SK-N-SH (cell line): Measurements from ENCODE around the gene CPN2. TPM values are rescaled to one million over a fixed set of nuclear protein-coding genes. Genes with fewer than 3 reads are reported as not detected.

Source experiments
- CTCF ChIA-PET: fragments of 300-600, 350-600 bp; formaldehyde crosslinking; extraction: SDS; loops from one replicate; lab custom pipeline; 2021; lab: Yijun Ruan, JAX
- POLR2A ChIA-PET: fragments of 350-600 bp; sonication (Branson Sonifier 250); formaldehyde crosslinking; extraction: SDS; loops from one replicate; lab custom pipeline; 2020; ENCODE audit warnings: antibody characterized with exemption, inconsistent platforms; lab: Yijun Ruan, JAX
- DNase-seq: peaks from one replicate; pipeline ENCODE4 v3.0.0; 2012
- H2AFZ ChIP-seq: fragments of 200-600 bp; sonication (generic); 2 replicates; pipeline ENCODE4 v1.8.1; 2016; ENCODE audit warnings: antibody characterized with exemption, mild to moderate bottlenecking, low read depth
- H3F3A ChIP-seq: fragments of 200-600 bp; sonication (generic); replicated peaks from 2 replicates; pipeline ENCODE3; 2016; ENCODE audit warnings: antibody characterized with exemption, mild to moderate bottlenecking; ENCODE audit not compliant: insufficient read depth
- H3K27ac ChIP-seq, 2 experiments: fragments of 200-500 bp in 1 of 2; fragments of 200-600 bp in 1 of 2; sonication (Bioruptor generic) in 1 of 2; sonication (generic), shearing (Covaris generic) in 1 of 2; 2 replicates each; pipeline versions ENCODE4 v1.5.1 to v1.6.1; 2014 to 2016; ENCODE audit warnings: low read depth in 2 of 2, inconsistent platforms in 1 of 2, low read length in 1 of 2, mild to moderate bottlenecking in 1 of 2, mixed read lengths in 1 of 2
- H3K27me3 ChIP-seq: fragments of 200-600 bp; sonication (generic), shearing (Covaris generic); 2 replicates; pipeline ENCODE4 v1.6.1; 2016; ENCODE audit warnings: mixed run types; ENCODE audit not compliant: insufficient read depth
- H3K36me3 ChIP-seq, 2 experiments: fragments of 200-500 bp in 1 of 2; fragments of 200-600 bp in 1 of 2; sonication (Bioruptor generic) in 1 of 2; sonication (generic) in 1 of 2; replicated peaks in 1 of 2; 2 replicates each; pipeline versions ENCODE3 to v1.5.1; 2014 to 2016; ENCODE audit warnings: low read length in 1 of 2, mild to moderate bottlenecking in 1 of 2; ENCODE audit not compliant: insufficient read depth in 2 of 2, control insufficient read depth in 1 of 2
- H3K4me1 ChIP-seq, 2 experiments: fragments of 200-500 bp in 1 of 2; fragments of 200-600 bp in 1 of 2; sonication (Bioruptor generic) in 1 of 2; sonication (generic), shearing (Covaris generic) in 1 of 2; 2 replicates each; pipeline versions ENCODE4 v1.5.1 to v1.6.1; 2014 to 2016; ENCODE audit warnings: low read depth in 1 of 2, low read length in 1 of 2, mixed run types in 1 of 2; ENCODE audit not compliant: insufficient read depth in 2 of 2, control insufficient read depth in 1 of 2
- H3K4me2 ChIP-seq: fragments of 200-600 bp; sonication (generic), shearing (Covaris generic); 2 replicates; pipeline ENCODE4 v1.6.1; 2017; ENCODE audit warnings: mixed run types
- H3K4me3 ChIP-seq, 2 experiments: fragments of 200-500 bp in 1 of 2; fragments of 200-600 bp in 1 of 2; sonication (Bioruptor generic) in 1 of 2; sonication (generic), shearing (Covaris generic) in 1 of 2; 2 replicates each; pipeline versions ENCODE4 v1.5.1 to v1.8.1; 2014 to 2016; ENCODE audit warnings: low read depth in 2 of 2, inconsistent platforms in 1 of 2, low read length in 1 of 2, mild to moderate bottlenecking in 1 of 2, mixed read lengths in 1 of 2, moderate library complexity in 1 of 2
- H3K79me2 ChIP-seq: fragments of 200-600 bp; sonication (generic); 2 replicates; pipeline ENCODE4 v1.8.1; 2017; ENCODE audit warnings: mild to moderate bottlenecking; ENCODE audit not compliant: insufficient read depth
- H3K9ac ChIP-seq: fragments of 200-600 bp; sonication (generic); 2 replicates; pipeline ENCODE4 v1.6.1; 2017; ENCODE audit warnings: mixed run types
- H3K9me2 ChIP-seq: fragments of 200-600 bp; sonication (generic); 2 replicates; pipeline ENCODE4 v1.6.1; 2017; ENCODE audit warnings: mixed run types
- H3K9me3 ChIP-seq: fragments of 200-600 bp; sonication (generic); 2 replicates; pipeline ENCODE4 v1.6.1; 2017; ENCODE audit warnings: mixed run types, mild to moderate bottlenecking, moderate library complexity
- H4K20me1 ChIP-seq: fragments of 200-600 bp; sonication (generic); 2 replicates; pipeline ENCODE4 v1.6.1; 2017; ENCODE audit warnings: mild to moderate bottlenecking, mixed run types; ENCODE audit not compliant: insufficient read depth
- ELF1 ChIP-seq: IDR thresholded peaks from 2 replicates; pipeline ENCODE4 v1.4.0; 2012
- EP300 ChIP-seq, 2 experiments: IDR thresholded peaks; 2 replicates each; pipeline versions ENCODE4 v1.4.0 to v1.6.1; 2012; ENCODE audit warnings: borderline replicate concordance in 1 of 2, low read depth in 1 of 2, low read length in 1 of 2
- EZH2phosphoT487 ChIP-seq: fragments of 200-600 bp; sonication (generic); IDR thresholded peaks from 2 replicates; pipeline ENCODE4 v1.6.1; 2017; ENCODE audit warnings: low read depth, mixed run types, mild to moderate bottlenecking, antibody characterized with exemption, moderate library complexity, borderline replicate concordance
- FOSL2 ChIP-seq: IDR thresholded peaks from 2 replicates; pipeline ENCODE4 v1.4.0; 2012; ENCODE audit warnings: low read depth, mild to moderate bottlenecking, moderate library complexity, borderline replicate concordance
- FOXM1 ChIP-seq: IDR thresholded peaks from 2 replicates; pipeline ENCODE4 v1.4.0; 2012; ENCODE audit warnings: low read depth, mild to moderate bottlenecking
- MXI1 ChIP-seq: IDR thresholded peaks from 2 replicates; pipeline ENCODE4 v1.6.1; 2012; ENCODE audit warnings: mild to moderate bottlenecking, low read depth, low read length, improper control_type of control experiment
- NRF1 ChIP-seq: IDR thresholded peaks from 2 replicates; pipeline ENCODE4 v1.6.1; 2012; ENCODE audit warnings: low read depth, mild to moderate bottlenecking, low read length
- RCOR1 ChIP-seq: fragments of 150-350 bp; IDR thresholded peaks from 2 replicates; pipeline ENCODE4 v1.6.1; 2017; ENCODE audit warnings: antibody characterized with exemption, low read length
- RXRA ChIP-seq: IDR thresholded peaks from 2 replicates; pipeline ENCODE4 v1.4.0; 2012; ENCODE audit warnings: low read depth, mild to moderate bottlenecking, borderline replicate concordance
- SMC3 ChIP-seq: IDR thresholded peaks from 2 replicates; pipeline ENCODE4 v1.6.1; 2012; ENCODE audit warnings: low read depth, low read length, improper control_type of control experiment
- WGBS: methylation state at CpG from one replicate; pipeline ENCODE4 v1.1.6; 2017; ENCODE audit warnings: low lambda C conversion rate; 5-methylcytosine and 5-hydroxymethylcytosine counted together
- polyA plus RNA-seq, 3 experiments: library from polyadenylated mRNA; depleted of rRNA; stranded (reverse); fragments of >200 nt; gene quantifications; 2 replicates each; pipeline ENCODE4 v1.2.3, GENCODE V29; 2012
- TF ChIP-seq, protein P1 (sequence below): IDR thresholded peaks from 2 replicates; pipeline ENCODE4 v1.4.0; 2012; ENCODE audit warnings: low read depth, borderline replicate concordance
- TF ChIP-seq, protein P2 (sequence below): IDR thresholded peaks from 2 replicates; pipeline ENCODE4; 2012
- TF ChIP-seq, protein P3 (sequence below): IDR thresholded peaks from 2 replicates; pipeline ENCODE4 v1.6.1; 2012; ENCODE audit warnings: mild to moderate bottlenecking, low read depth, low read length, moderate library complexity
- TF ChIP-seq, protein P4 (sequence below): fragments of 150-350 bp; IDR thresholded peaks from 2 replicates; pipeline ENCODE4 v1.6.1; 2016; ENCODE audit warnings: mild to moderate bottlenecking, low read depth, low read length
- TF ChIP-seq, protein P5 (sequence below): fragments of 150-350 bp; IDR thresholded peaks from 2 replicates; pipeline ENCODE4 v1.6.1; 2017; ENCODE audit warnings: antibody characterized with exemption, low read length, low read depth, borderline replicate concordance

The CPN2 gene
- polyA plus RNA-seq, 1 of the 3 experiments (the other 2 are of a cell fraction): not detected

DNA sequence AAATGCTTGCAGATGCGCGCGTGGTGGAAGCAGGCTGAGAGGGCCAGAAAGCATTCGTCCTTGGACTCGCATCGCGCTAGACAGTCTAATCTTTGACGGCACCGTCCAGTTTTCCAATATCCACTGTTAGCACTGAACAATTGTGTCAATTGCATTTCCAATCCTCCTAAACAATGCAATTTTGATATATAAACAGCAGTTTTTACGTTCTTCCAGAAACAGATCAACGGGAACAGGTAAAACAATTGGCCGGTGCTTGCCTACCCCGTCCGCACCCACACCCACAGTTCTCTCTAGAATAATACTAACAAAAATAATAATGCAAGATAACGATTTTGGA lies 17.2 kb downstream of the CPN2 start:
- Histone ChIP-seq H3K36me3 (no peaks in the 10 kb centered on the region), H2AFZ (no peak overlapping the region), H3K9me3 (no peaks in the 10 kb centered on the region), H3K4me3 (peak overlapping the region in 1 of 2 experiments; percentile 59; a peak in 1 of 4 replicates), H3K9me2 (no peaks in the 10 kb centered on the region), H3K4me1 (peaks cover 5 to 37% of the 10 kb centered on the region in 2 experiments; a peak in 2 of 4 replicates), H3F3A (no peaks in the 10 kb centered on the region), H3K79me2 (no peaks in the 10 kb centered on the region), H3K27ac (no peak overlapping the region)
- ChIA-PET CTCF (interaction anchor here (0.6 to 18.8 kb wide), 45 partner anchors 8 to 672 kb away, joined by 3 to 326 read pairs (median 4); partner anchors contain the start of genes CPN2, GP5 and LSG1), POLR2A (interaction anchor here (1.9 kb wide), 1 partner anchor 73 kb away, joined by 6 read pairs; no protein-coding TSS in a partner anchor)
- no peak for DNase-seq
- WGBS: 37% methylated on average over 15 of the region's 15 CpGs
- TF ChIP-seq, protein P1, sequence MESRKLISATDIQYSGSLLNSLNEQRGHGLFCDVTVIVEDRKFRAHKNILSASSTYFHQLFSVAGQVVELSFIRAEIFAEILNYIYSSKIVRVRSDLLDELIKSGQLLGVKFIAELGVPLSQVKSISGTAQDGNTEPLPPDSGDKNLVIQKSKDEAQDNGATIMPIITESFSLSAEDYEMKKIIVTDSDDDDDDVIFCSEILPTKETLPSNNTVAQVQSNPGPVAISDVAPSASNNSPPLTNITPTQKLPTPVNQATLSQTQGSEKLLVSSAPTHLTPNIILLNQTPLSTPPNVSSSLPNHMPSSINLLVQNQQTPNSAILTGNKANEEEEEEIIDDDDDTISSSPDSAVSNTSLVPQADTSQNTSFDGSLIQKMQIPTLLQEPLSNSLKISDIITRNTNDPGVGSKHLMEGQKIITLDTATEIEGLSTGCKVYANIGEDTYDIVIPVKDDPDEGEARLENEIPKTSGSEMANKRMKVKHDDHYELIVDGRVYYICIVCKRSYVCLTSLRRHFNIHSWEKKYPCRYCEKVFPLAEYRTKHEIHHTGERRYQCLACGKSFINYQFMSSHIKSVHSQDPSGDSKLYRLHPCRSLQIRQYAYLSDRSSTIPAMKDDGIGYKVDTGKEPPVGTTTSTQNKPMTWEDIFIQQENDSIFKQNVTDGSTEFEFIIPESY: no peak
- TF ChIP-seq FOXM1 (no peak), RXRA (no peak)
- TF ChIP-seq, all 33 proteins: peak for 0
- H4K20me1 ChIP-seq: no peaks in the 10 kb centered on the region
- H3K4me2 ChIP-seq: no peak overlapping the region
- no peaks in the 10 kb centered on the region for H3K27me3 ChIP-seq
- H3K9ac ChIP-seq: no peak overlapping the region

DNA sequence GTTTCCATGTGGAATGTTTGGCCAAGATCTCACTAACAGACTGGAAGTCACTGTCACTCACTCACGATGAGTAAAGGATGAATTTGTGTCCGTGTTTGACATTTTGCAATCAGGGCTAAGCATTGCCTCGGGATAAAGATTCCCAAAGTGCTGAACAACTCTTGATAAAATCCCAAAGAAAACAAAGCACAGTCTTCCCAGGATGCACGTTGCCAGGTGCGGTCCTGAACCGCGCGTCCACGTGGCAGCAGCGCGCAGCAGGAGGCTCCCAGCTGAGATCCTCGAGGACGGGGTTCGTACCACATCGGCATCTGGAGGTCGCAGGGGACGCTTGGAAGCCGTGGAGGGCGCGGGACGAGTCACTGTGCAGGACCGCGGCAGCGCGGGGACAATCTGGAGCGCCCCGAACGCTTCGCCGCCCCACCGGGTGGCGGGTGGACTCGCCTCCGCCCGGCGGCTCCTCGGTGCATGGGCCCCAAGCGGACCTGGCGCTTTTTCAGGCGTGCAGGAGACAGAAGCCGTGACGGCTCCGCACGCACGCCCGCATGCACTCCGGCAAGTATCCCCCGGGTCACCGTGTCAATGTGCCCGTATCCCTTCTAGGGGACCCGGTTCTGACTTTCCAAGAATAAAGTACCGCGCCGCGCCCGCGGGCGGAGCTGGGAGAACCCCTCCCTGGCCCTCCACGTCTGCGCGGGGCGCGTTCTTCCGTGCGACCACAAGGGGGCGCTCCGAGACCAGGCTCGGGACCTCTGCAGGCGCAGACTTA lies 17.7 kb downstream of the CPN2 start:
- Histone ChIP-seq H3K27ac (no peak overlapping the region), H3K9me3 (no peaks in the 10 kb centered on the region), H3K27me3 (no peaks in the 10 kb centered on the region), H4K20me1 (no peaks in the 10 kb centered on the region), H2AFZ (peak overlapping the region; percentile 87), H3K9ac (no peak overlapping the region), H3K4me2 (peak overlapping the region; percentile 78; the same call in 1 of the 2 replicates), H3F3A (peaks cover 5% of the 10 kb centered on the region), H3K79me2 (no peaks in the 10 kb centered on the region), H3K4me3 (peak overlapping the region; percentile 53 to 59), H3K9me2 (no peaks in the 10 kb centered on the region), H3K4me1 (peaks cover 5 to 35% of the 10 kb centered on the region in 2 experiments; a peak in 2 of 4 replicates), H3K36me3 (no peaks in the 10 kb centered on the region)
- POLR2A ChIA-PET: interaction anchor here (1.9 kb wide), 1 partner anchor 74 kb away, joined by 6 read pairs; no protein-coding TSS in a partner anchor
- WGBS: 46% methylated on average over 8 of the region's 69 CpGs
- peak; percentile 90 for DNase-seq
- CTCF ChIA-PET: interaction anchor here (0.6 to 18.8 kb wide), 49 partner anchors 8 to 672 kb away, joined by 3 to 326 read pairs (median 4); partner anchors contain the start of genes CPN2, GP5 and LSG1
- TF ChIP-seq EZH2phosphoT487 (no peak), MXI1 (peak; percentile 63), ELF1 (no peak), EP300 (IDR thresholded peaks at IDR 0.05; ENCODE audit: borderline replicate concordance in 1 of 2, low read depth in 1 of 2, low read length in 1 of 2) (no peak), RCOR1 (peak; percentile 71), SMC3 (peak; percentile 91), FOSL2 (no peak), NRF1 (peak; percentile 47), RXRA (no peak)
- TF ChIP-seq, protein P2, sequence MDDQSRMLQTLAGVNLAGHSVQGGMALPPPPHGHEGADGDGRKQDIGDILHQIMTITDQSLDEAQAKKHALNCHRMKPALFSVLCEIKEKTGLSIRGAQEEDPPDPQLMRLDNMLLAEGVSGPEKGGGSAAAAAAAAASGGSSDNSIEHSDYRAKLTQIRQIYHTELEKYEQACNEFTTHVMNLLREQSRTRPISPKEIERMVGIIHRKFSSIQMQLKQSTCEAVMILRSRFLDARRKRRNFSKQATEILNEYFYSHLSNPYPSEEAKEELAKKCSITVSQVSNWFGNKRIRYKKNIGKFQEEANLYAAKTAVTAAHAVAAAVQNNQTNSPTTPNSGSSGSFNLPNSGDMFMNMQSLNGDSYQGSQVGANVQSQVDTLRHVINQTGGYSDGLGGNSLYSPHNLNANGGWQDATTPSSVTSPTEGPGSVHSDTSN: no peak
- TF ChIP-seq, protein P3, sequence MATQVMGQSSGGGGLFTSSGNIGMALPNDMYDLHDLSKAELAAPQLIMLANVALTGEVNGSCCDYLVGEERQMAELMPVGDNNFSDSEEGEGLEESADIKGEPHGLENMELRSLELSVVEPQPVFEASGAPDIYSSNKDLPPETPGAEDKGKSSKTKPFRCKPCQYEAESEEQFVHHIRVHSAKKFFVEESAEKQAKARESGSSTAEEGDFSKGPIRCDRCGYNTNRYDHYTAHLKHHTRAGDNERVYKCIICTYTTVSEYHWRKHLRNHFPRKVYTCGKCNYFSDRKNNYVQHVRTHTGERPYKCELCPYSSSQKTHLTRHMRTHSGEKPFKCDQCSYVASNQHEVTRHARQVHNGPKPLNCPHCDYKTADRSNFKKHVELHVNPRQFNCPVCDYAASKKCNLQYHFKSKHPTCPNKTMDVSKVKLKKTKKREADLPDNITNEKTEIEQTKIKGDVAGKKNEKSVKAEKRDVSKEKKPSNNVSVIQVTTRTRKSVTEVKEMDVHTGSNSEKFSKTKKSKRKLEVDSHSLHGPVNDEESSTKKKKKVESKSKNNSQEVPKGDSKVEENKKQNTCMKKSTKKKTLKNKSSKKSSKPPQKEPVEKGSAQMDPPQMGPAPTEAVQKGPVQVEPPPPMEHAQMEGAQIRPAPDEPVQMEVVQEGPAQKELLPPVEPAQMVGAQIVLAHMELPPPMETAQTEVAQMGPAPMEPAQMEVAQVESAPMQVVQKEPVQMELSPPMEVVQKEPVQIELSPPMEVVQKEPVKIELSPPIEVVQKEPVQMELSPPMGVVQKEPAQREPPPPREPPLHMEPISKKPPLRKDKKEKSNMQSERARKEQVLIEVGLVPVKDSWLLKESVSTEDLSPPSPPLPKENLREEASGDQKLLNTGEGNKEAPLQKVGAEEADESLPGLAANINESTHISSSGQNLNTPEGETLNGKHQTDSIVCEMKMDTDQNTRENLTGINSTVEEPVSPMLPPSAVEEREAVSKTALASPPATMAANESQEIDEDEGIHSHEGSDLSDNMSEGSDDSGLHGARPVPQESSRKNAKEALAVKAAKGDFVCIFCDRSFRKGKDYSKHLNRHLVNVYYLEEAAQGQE: no peak
- TF ChIP-seq, protein P4, sequence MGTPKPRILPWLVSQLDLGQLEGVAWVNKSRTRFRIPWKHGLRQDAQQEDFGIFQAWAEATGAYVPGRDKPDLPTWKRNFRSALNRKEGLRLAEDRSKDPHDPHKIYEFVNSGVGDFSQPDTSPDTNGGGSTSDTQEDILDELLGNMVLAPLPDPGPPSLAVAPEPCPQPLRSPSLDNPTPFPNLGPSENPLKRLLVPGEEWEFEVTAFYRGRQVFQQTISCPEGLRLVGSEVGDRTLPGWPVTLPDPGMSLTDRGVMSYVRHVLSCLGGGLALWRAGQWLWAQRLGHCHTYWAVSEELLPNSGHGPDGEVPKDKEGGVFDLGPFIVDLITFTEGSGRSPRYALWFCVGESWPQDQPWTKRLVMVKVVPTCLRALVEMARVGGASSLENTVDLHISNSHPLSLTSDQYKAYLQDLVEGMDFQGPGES: no peak
- TF ChIP-seq, protein P5, sequence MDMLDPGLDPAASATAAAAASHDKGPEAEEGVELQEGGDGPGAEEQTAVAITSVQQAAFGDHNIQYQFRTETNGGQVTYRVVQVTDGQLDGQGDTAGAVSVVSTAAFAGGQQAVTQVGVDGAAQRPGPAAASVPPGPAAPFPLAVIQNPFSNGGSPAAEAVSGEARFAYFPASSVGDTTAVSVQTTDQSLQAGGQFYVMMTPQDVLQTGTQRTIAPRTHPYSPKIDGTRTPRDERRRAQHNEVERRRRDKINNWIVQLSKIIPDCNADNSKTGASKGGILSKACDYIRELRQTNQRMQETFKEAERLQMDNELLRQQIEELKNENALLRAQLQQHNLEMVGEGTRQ: no peak
